H1 (cell line): ENCODE data around the gene CIITA. TPM values are rescaled to one million over a fixed set of nuclear protein-coding genes. Genes with fewer than 3 reads are reported as not detected.

ENCODE experiments used
- CTCF ChIA-PET: fragments of 300-600 bp; sonication (Branson Sonifier 250); formaldehyde crosslinking; loops from one replicate; lab custom pipeline; 2021; ENCODE audit not compliant: partially characterized antibody; lab: Charles Lee
- POLR2A ChIA-PET: fragments of 300-600 bp; sonication (Branson Sonifier 250); formaldehyde crosslinking; loops from one replicate; lab custom pipeline; 2021; ENCODE audit warnings: inconsistent platforms; ENCODE audit not compliant: partially characterized antibody; lab: Charles Lee
- DNase-seq, 2 experiments: peaks; one replicate each; pipeline versions ENCODE4 v3.0.0 to v3.0.0-alpha.2; 2010 to 2022; ENCODE audit warnings: low spot score in 2 of 2, low read depth in 1 of 2, mixed read lengths in 1 of 2
- FAIRE-seq: peaks from 2 replicates; lab custom pipeline; 2011; peaks lifted over from hg19 to GRCh38; lab: Jason Lieb, UNC
- H2AFZ ChIP-seq: 2 replicates; pipeline ENCODE4 v1.8.1; 2012; ENCODE audit warnings: low read length, inconsistent platforms
- H2AK5ac ChIP-seq: 2 replicates; pipeline ENCODE4 v1.6.1; 2013; ENCODE audit warnings: low read depth, low read length
- H2BK120ac ChIP-seq: replicated peaks from 2 replicates; pipeline ENCODE3; 2013; ENCODE audit warnings: low read depth, low read length, inconsistent platforms
- H2BK12ac ChIP-seq: 2 replicates; pipeline ENCODE4 v1.6.1; 2013; ENCODE audit warnings: low read depth, low read length
- H2BK15ac ChIP-seq: 2 replicates; pipeline ENCODE4 v1.6.1; 2013; ENCODE audit warnings: low read length
- H2BK20ac ChIP-seq: 2 replicates; pipeline ENCODE4 v1.6.1; 2013; ENCODE audit warnings: low read length
- H2BK5ac ChIP-seq: 2 replicates; pipeline ENCODE4 v1.6.1; 2013; ENCODE audit warnings: low read depth, low read length
- H3K14ac ChIP-seq: 2 replicates; pipeline ENCODE4 v1.6.1; 2013; ENCODE audit warnings: inconsistent platforms; ENCODE audit not compliant: insufficient read length
- H3K18ac ChIP-seq: 2 replicates; pipeline ENCODE4 v1.6.1; 2013; ENCODE audit warnings: low read length; ENCODE audit errors: extremely low read depth
- H3K23ac ChIP-seq: 2 replicates; pipeline ENCODE4 v1.6.1; 2013; ENCODE audit warnings: inconsistent platforms; ENCODE audit not compliant: insufficient read length
- H3K23me2 ChIP-seq: 2 replicates; pipeline ENCODE4 v1.6.1; 2013; ENCODE audit warnings: low read depth, low read length
- H3K27ac ChIP-seq: 2 replicates; pipeline ENCODE4 v1.6.1; 2011; ENCODE audit warnings: low read depth, low read length, inconsistent platforms
- H3K27me3 ChIP-seq, 4 experiments: replicated peaks in 1 of 4; 1 replicate in 1 of 4; 2 replicates in 3 of 4; pipeline versions ENCODE4 v1.6.1 to v1.8.1; 2011 to 2013; ENCODE audit warnings: low read length in 3 of 4, mild to moderate bottlenecking in 3 of 4, inconsistent platforms in 2 of 4, mixed read lengths in 2 of 4, moderate library complexity in 1 of 4; ENCODE audit not compliant: control insufficient read depth in 3 of 4, insufficient read depth in 3 of 4; ENCODE audit errors: extremely low read depth in 1 of 4
- H3K36me3 ChIP-seq, 4 experiments: 2 replicates each; pipeline versions ENCODE4 v1.6.1 to v1.8.1; 2011 to 2013; ENCODE audit warnings: mild to moderate bottlenecking in 4 of 4, low read length in 3 of 4, moderate library complexity in 2 of 4, control low read depth in 1 of 4, inconsistent platforms in 1 of 4; ENCODE audit not compliant: insufficient read depth in 4 of 4, control insufficient read depth in 2 of 4
- H3K4ac ChIP-seq: replicated peaks from 2 replicates; pipeline ENCODE3; 2013; ENCODE audit warnings: low read length, low read depth, mixed read lengths, inconsistent platforms; ENCODE audit not compliant: insufficient read length
- H3K4me1 ChIP-seq, 4 experiments: replicated peaks in 1 of 4; 1 replicate in 1 of 4; 2 replicates in 3 of 4; pipeline versions ENCODE4 v1.6.1 to v1.8.1; 2011 to 2013; ENCODE audit warnings: low read length in 3 of 4, inconsistent platforms in 2 of 4, mixed read lengths in 1 of 4; ENCODE audit not compliant: insufficient read depth in 4 of 4, control insufficient read depth in 3 of 4
- H3K4me2 ChIP-seq, 2 experiments: 2 replicates each; pipeline versions ENCODE4 v1.6.1 to v1.8.1; 2011 to 2013; ENCODE audit warnings: low read depth in 2 of 2, low read length in 2 of 2, control low read depth in 1 of 2, inconsistent platforms in 1 of 2, mild to moderate bottlenecking in 1 of 2; ENCODE audit not compliant: insufficient read depth in 1 of 2
- H3K4me3 ChIP-seq, 4 experiments: fragments of 200-600, 300-600 bp in 1 of 4; sonication (generic), shearing (Covaris generic), sonication (Bioruptor Twin) in 1 of 4; 2 replicates each; pipeline versions ENCODE4 v1.5.1 to v1.8.1; 2011 to 2016; ENCODE audit warnings: low read length in 4 of 4, low read depth in 3 of 4, control low read depth in 2 of 4, inconsistent platforms in 2 of 4, mild to moderate bottlenecking in 2 of 4, mixed read lengths in 1 of 4, moderate library complexity in 1 of 4; ENCODE audit not compliant: insufficient read depth in 2 of 4; ENCODE audit errors: extremely low read depth in 1 of 4
- H3K56ac ChIP-seq: replicated peaks from 2 replicates; pipeline ENCODE3; 2013; ENCODE audit warnings: low read depth, mild to moderate bottlenecking, mixed read lengths, low read length, inconsistent platforms; ENCODE audit not compliant: insufficient read length
- H3K79me1 ChIP-seq: 2 replicates; pipeline ENCODE4 v1.6.1; 2013; ENCODE audit warnings: low read depth, low read length, control low read depth
- H3K79me2 ChIP-seq, 2 experiments: 2 replicates each; pipeline versions ENCODE4 v1.6.1 to v1.8.1; 2012 to 2013; ENCODE audit warnings: low read length in 2 of 2, mild to moderate bottlenecking in 2 of 2, inconsistent platforms in 1 of 2; ENCODE audit not compliant: insufficient read depth in 2 of 2, control insufficient read depth in 1 of 2
- H3K9ac ChIP-seq, 4 experiments: replicated peaks in 1 of 4; 1 replicate in 1 of 4; 2 replicates in 3 of 4; pipeline versions ENCODE4 v1.6.1 to v1.8.1; 2011 to 2013; ENCODE audit warnings: low read depth in 3 of 4, low read length in 3 of 4, control low read depth in 2 of 4, mild to moderate bottlenecking in 2 of 4, moderate library complexity in 2 of 4, inconsistent platforms in 1 of 4; ENCODE audit errors: extremely low read depth in 1 of 4
- H3K9me3 ChIP-seq, 2 experiments: 2 replicates each; pipeline versions ENCODE4 v1.6.1 to v1.8.1; 2012 to 2013; ENCODE audit warnings: mild to moderate bottlenecking in 2 of 2, moderate library complexity in 2 of 2, control low read depth in 1 of 2, inconsistent platforms in 1 of 2, low read depth in 1 of 2, low read length in 1 of 2, mixed read lengths in 1 of 2; ENCODE audit not compliant: insufficient read depth in 2 of 2
- H4K20me1 ChIP-seq, 2 experiments: replicated peaks in 1 of 2; 2 replicates each; pipeline versions ENCODE3 to v1.8.1; 2011 to 2013; ENCODE audit warnings: inconsistent platforms in 2 of 2, low read length in 2 of 2, mild to moderate bottlenecking in 1 of 2; ENCODE audit not compliant: insufficient read depth in 2 of 2, control insufficient read depth in 1 of 2
- H4K5ac ChIP-seq: 2 replicates; pipeline ENCODE4 v1.6.1; 2013; ENCODE audit warnings: low read length, low read depth, mixed read lengths, inconsistent platforms; ENCODE audit not compliant: insufficient read length
- H4K8ac ChIP-seq: 2 replicates; pipeline ENCODE4 v1.8.0; 2013; ENCODE audit warnings: mild to moderate bottlenecking, moderate library complexity, low read length, inconsistent platforms; ENCODE audit not compliant: insufficient read depth; ENCODE audit errors: extremely low read depth
- H4K91ac ChIP-seq: replicated peaks from 2 replicates; pipeline ENCODE3; 2013; ENCODE audit warnings: low read length, mixed read lengths, inconsistent platforms; ENCODE audit not compliant: insufficient read length
- ATF2 ChIP-seq: IDR thresholded peaks from 2 replicates; pipeline ENCODE4 v1.6.1; 2012; ENCODE audit warnings: low read length, inconsistent platforms
- CHD1 ChIP-seq: IDR thresholded peaks from 2 replicates; pipeline ENCODE4 v1.6.1; 2012; ENCODE audit warnings: low read depth, low read length, improper control_type of control experiment
- HDAC2 ChIP-seq, 2 experiments: fragments of 300-600 bp in 1 of 2; sonication (generic) in 1 of 2; IDR thresholded peaks; 2 replicates each; pipeline ENCODE4 v1.6.1; 2011 to 2012; ENCODE audit warnings: low read depth in 2 of 2, low read length in 2 of 2, mild to moderate bottlenecking in 2 of 2, moderate library complexity in 2 of 2, borderline replicate concordance in 1 of 2, inconsistent platforms in 1 of 2
- KDM5A ChIP-seq: fragments of 200-600 bp; IDR thresholded peaks from 2 replicates; pipeline ENCODE4 v1.7.1; 2012; ENCODE audit warnings: mild to moderate bottlenecking, low read length, inconsistent platforms, mixed read lengths
- RXRA ChIP-seq: IDR thresholded peaks from 2 replicates; pipeline ENCODE4 v1.6.1; 2011; ENCODE audit warnings: low read depth, mild to moderate bottlenecking, low read length, moderate library complexity; ENCODE audit not compliant: insufficient read depth
- SP1 ChIP-seq: IDR thresholded peaks from 2 replicates; pipeline ENCODE4 v1.6.1; 2011; ENCODE audit warnings: low read depth, low read length
- SP2 ChIP-seq: IDR thresholded peaks from 2 replicates; pipeline ENCODE4 v1.6.1; 2012; ENCODE audit warnings: mild to moderate bottlenecking, low read length, inconsistent platforms
- SRF ChIP-seq: IDR thresholded peaks from 2 replicates; pipeline ENCODE4 v1.6.1; 2011; ENCODE audit warnings: mild to moderate bottlenecking, low read depth, low read length, moderate library complexity
- SUZ12 ChIP-seq: fragments of 200-600 bp; sonication (generic); IDR thresholded peaks from 2 replicates; pipeline ENCODE4 v1.6.1; 2012; ENCODE audit warnings: mild to moderate bottlenecking, inconsistent platforms, low read length, moderate library complexity, mixed read lengths
- TEAD4 ChIP-seq: IDR thresholded peaks from 2 replicates; pipeline ENCODE4 v1.6.1; 2012; ENCODE audit warnings: low read depth, low read length, inconsistent platforms, mixed read lengths
- WGBS, 2 experiments: shearing (Covaris generic) in 1 of 2; methylation state at CpG; one replicate each; pipeline versions ENCODE4 v1.1.6 to v1.1.7; 2013 to 2015; ENCODE audit warnings: low lambda C conversion rate in 2 of 2, mixed read lengths in 2 of 2, inconsistent platforms in 1 of 2, low coverage in 1 of 2, missing lambda C conversion rate in 1 of 2; ENCODE audit not compliant: insufficient replicate concordance in 2 of 2, insufficient coverage in 1 of 2, insufficient read length in 1 of 2; ENCODE audit errors: extremely low coverage in 1 of 2, missing lambda C conversion rate in 1 of 2; 5-methylcytosine and 5-hydroxymethylcytosine counted together
- polyA plus RNA-seq, 7 experiments: library from polyadenylated mRNA; depleted of rRNA in 3 of 7; stranded (reverse) in 5 of 7; unstranded in 2 of 7; fragments of >200 nt in 5 of 7; fragments of 200-250 nt in 2 of 7; gene quantifications; 1 replicate in 5 of 7; 2 replicates in 1 of 7; 4 replicates in 1 of 7; pipeline versions ENCODE4 v1.2.1 to v1.2.3, GENCODE V29; 2011 to 2013; ENCODE audit warnings: missing spikeins in 2 of 7, mixed read lengths in 2 of 7
- total RNA-seq: library from RNA; stranded (reverse); fragmentation: NEBNext Ultra II Directional; extraction: Animal tissue kit (Norgen Biotek cat#: 25700); gene quantifications from 2 replicates; pipeline ENCODE4 v1.2.1, GENCODE V29; 2021

CIITA gene
- total and polyA plus RNA-seq, 2 of the 8 experiments (the other 6 are each of a cell fraction or from before 2014, with no cell fraction given) = 0.07 to 0.17 TPM

GRCh38 chr16:10865991-10866966 lies 10.7 kb upstream of the CIITA start:
- H2BK15ac ChIP-seq = no peak overlapping the region
- no peaks in the 10 kb centered on the region for H4K20me1 ChIP-seq
- no peaks in the 10 kb centered on the region for H3K9me3 ChIP-seq
- H2BK5ac ChIP-seq = no peak overlapping the region
- H3K27ac ChIP-seq = no peak overlapping the region
- H3K4me1 ChIP-seq = peaks cover 0 to 2% (median 0%) of the 10 kb centered on the region in 4 experiments; a peak in 1 of 7 replicates
- H3K4me3 ChIP-seq = no peak overlapping the region
- no peak overlapping the region for H4K91ac ChIP-seq
- H3K27me3 ChIP-seq = no peaks in the 10 kb centered on the region
- no peaks in the 10 kb centered on the region; the same call in 1 of the 2 replicates for H3K23me2 ChIP-seq
- no peak overlapping the region for H3K4ac ChIP-seq
- no peaks in the 10 kb centered on the region for H3K79me2 ChIP-seq
- POLR2A ChIA-PET = no interaction called here
- no peak overlapping the region for H2BK120ac ChIP-seq
- no peak overlapping the region for H2BK20ac ChIP-seq
- H3K23ac ChIP-seq = no peak overlapping the region
- H3K4me2 ChIP-seq = no peak overlapping the region
- WGBS, 2 experiments = 96% methylated on average over 12 of the region's 13 CpGs; no CpG with 5 or more reads in 1 of the 2 experiments
- FAIRE-seq (no peak), DNase-seq (no peak)
- no peak overlapping the region for H2BK12ac ChIP-seq
- no peak overlapping the region for H3K9ac ChIP-seq
- H3K56ac ChIP-seq = no peak overlapping the region
- no peak overlapping the region for H3K14ac ChIP-seq
- H2AK5ac ChIP-seq = no peak overlapping the region
- no peak overlapping the region for H3K18ac ChIP-seq
- no peak overlapping the region for H4K5ac ChIP-seq
- H3K79me1 ChIP-seq = no peaks in the 10 kb centered on the region
- CTCF ChIA-PET = no interaction called here
- H3K36me3 ChIP-seq = no peaks in the 10 kb centered on the region
- peak overlapping the region; percentile 3; the same call in 1 of the 2 replicates for H4K8ac ChIP-seq
- no peak overlapping the region for H2AFZ ChIP-seq
- no peak for TF ChIP-seq SP1
- TF ChIP-seq HDAC2 (IDR thresholded peaks at IDR 0.05; ENCODE audit: borderline replicate concordance in 1 of 2, low read depth in 2 of 2, low read length in 2 of 2) = no peak
- TF ChIP-seq SP2 = no peak
- TF ChIP-seq ATF2 = no peak
- TF ChIP-seq RXRA = no peak
- no peak for TF ChIP-seq TEAD4
- TF ChIP-seq CHD1 = no peak
- no peak for TF ChIP-seq SUZ12
- no peak for TF ChIP-seq KDM5A
- no peak for TF ChIP-seq SRF
